ENCODE results near the gene ROCK2. TPM values are rescaled to one million over a fixed set of nuclear protein-coding genes. Genes with fewer than 3 reads are reported as not detected.

ROCK2 gene
- total and polyA plus RNA-seq, 2 of the 8 experiments (the other 6 are each of a cell fraction or from before 2014, with no cell fraction given), result 2.7 to 29.0 TPM

GRCh38 chr2:11142330-11142729, 202.1 kb downstream of the ROCK2 start:
- Histone ChIP-seq H4K5ac (ENCODE audit: insufficient read length, low read depth, low read length) (no peak overlapping the region), H3K79me1 (ENCODE audit: low read depth, low read length) (no peaks in the 10 kb centered on the region), H2AFZ (ENCODE audit: low read length) (no peak overlapping the region), H3K18ac (ENCODE audit: extremely low read depth, low read length) (no peak overlapping the region), H3K23ac (ENCODE audit: insufficient read length) (no peak overlapping the region), H2BK120ac (replicated peaks; ENCODE audit: low read depth, low read length) (no peak overlapping the region), H2BK20ac (ENCODE audit: low read length) (no peak overlapping the region), H3K9ac (replicated peaks in 1 of 4; ENCODE audit: extremely low read depth in 1 of 4, low read depth in 3 of 4, low read length in 3 of 4) (no peak overlapping the region), H3K23me2 (ENCODE audit: low read depth, low read length) (no peaks in the 10 kb centered on the region), H2BK15ac (ENCODE audit: low read length) (no peak overlapping the region), H4K91ac (replicated peaks; ENCODE audit: insufficient read length, low read length) (no peak overlapping the region), H3K27me3 (replicated peaks in 1 of 4; ENCODE audit: control insufficient read depth in 3 of 4, extremely low read depth in 1 of 4, insufficient read depth in 3 of 4, low read length in 3 of 4) (no peaks in the 10 kb centered on the region; a peak in 1 of 7 replicates), H3K4ac (replicated peaks; ENCODE audit: insufficient read length, low read depth, low read length) (no peak overlapping the region), H3K79me2 (ENCODE audit: control insufficient read depth in 1 of 2, insufficient read depth in 2 of 2, low read length in 2 of 2) (no peaks in the 10 kb centered on the region), H4K20me1 (replicated peaks in 1 of 2; ENCODE audit: control insufficient read depth in 1 of 2, insufficient read depth in 2 of 2, low read length in 2 of 2) (no peaks in the 10 kb centered on the region), H3K4me1 (replicated peaks in 1 of 4; ENCODE audit: control insufficient read depth in 3 of 4, insufficient read depth in 4 of 4, low read length in 3 of 4) (no peaks in the 10 kb centered on the region), H3K56ac (replicated peaks; ENCODE audit: insufficient read length, low read depth, low read length) (no peak overlapping the region), H3K36me3 (ENCODE audit: control insufficient read depth in 2 of 4, insufficient read depth in 4 of 4, low read length in 3 of 4) (no peaks in the 10 kb centered on the region), H3K27ac (ENCODE audit: low read depth, low read length) (no peak overlapping the region), H3K4me3 (ENCODE audit: extremely low read depth in 1 of 4, insufficient read depth in 2 of 4, low read depth in 3 of 4, low read length in 4 of 4) (no peak overlapping the region), H2BK12ac (ENCODE audit: low read depth, low read length) (no peak overlapping the region), H3K14ac (ENCODE audit: insufficient read length) (no peak overlapping the region), H4K8ac (ENCODE audit: extremely low read depth, insufficient read depth, low read length) (no peak overlapping the region), H3K4me2 (ENCODE audit: insufficient read depth in 1 of 2, low read depth in 2 of 2, low read length in 2 of 2) (no peak overlapping the region), H2AK5ac (ENCODE audit: low read depth, low read length) (no peak overlapping the region), H2BK5ac (ENCODE audit: low read depth, low read length) (no peak overlapping the region), H3K9me3 (ENCODE audit: insufficient read depth in 2 of 2, low read depth in 1 of 2, low read length in 1 of 2) (peaks cover 1 to 2% of the 10 kb centered on the region in 2 experiments; a peak in 3 of 4 replicates)
- no peak for DNase-seq (ENCODE audit: low read depth in 1 of 2, low spot score in 2 of 2)
- POLR2A ChIA-PET (ENCODE audit: partially characterized antibody), result no interaction called here
- CTCF ChIA-PET (ENCODE audit: partially characterized antibody), result interaction anchor here (1.4 to 2.3 kb wide), 3 partner anchors 9 to 299 kb away, joined by 3 to 10 read pairs (median 5); a partner anchor contains a TSS
- FAIRE-seq, result no peak
- 0 out of 4 replicates have a peak, but pooled peaks have one; percentile 4 to 6 for TF ChIP-seq RAD21 (IDR thresholded peaks at IDR 0.05 in 1 of 2, conservative IDR thresholded peaks at IDR 0.05 in 1 of 2; ENCODE audit: low read depth in 2 of 2, low read length in 2 of 2)
- no peak for TF ChIP-seq RBBP5 (IDR thresholded peaks at IDR 0.05; ENCODE audit: borderline replicate concordance, low read depth, low read length)
- WGBS, 2 experiments (ENCODE audit: extremely low coverage in 1 of 2, insufficient coverage in 1 of 2, insufficient read length in 1 of 2, insufficient replicate concordance in 2 of 2, low coverage in 1 of 2, low lambda C conversion rate in 2 of 2, missing lambda C conversion rate in 1 of 2), result 84% methylated on average over 3 of the region's 3 CpGs; no CpG with 5 or more reads in 1 of the 2 experiments

Data from H1 (cell line).